Measurements from ENCODE around the gene FBXW11. TPM values are rescaled to one million over a fixed set of nuclear protein-coding genes. Genes with fewer than 3 reads are reported as not detected.

FBXW11 gene
- total RNA-seq, 1 experiment from 2014 or later, result 46.3 TPM

GRCh38 chr5:171867786-171868185 is 138.7 kb downstream of the FBXW11 start:
- no peaks in the 10 kb centered on the region for H3K4me1 ChIP-seq
- Mint-ChIP-seq H3K27me3 (ENCODE audit: insufficient read depth, unreplicated experiment) (no peaks in the 10 kb centered on the region), H3K4me1 (ENCODE audit: low read depth, unreplicated experiment) (peaks cover 7% of the 10 kb centered on the region), H3K36me3 (ENCODE audit: insufficient read depth, unreplicated experiment) (peaks cover 43% of the 10 kb centered on the region), H3K4me3 (ENCODE audit: unreplicated experiment) (no peak overlapping the region), H3K27ac (ENCODE audit: unreplicated experiment) (no peak overlapping the region), H3K9me3 (ENCODE audit: unreplicated experiment) (no peaks in the 10 kb centered on the region)
- ChIA-PET POLR2A (no interaction called here), CTCF (no interaction called here)
- intact Hi-C loops (cut with micrococcal nuclease; ENCODE audit: unreplicated experiment), result no loop called here
- TF ChIP-seq, protein P1, sequence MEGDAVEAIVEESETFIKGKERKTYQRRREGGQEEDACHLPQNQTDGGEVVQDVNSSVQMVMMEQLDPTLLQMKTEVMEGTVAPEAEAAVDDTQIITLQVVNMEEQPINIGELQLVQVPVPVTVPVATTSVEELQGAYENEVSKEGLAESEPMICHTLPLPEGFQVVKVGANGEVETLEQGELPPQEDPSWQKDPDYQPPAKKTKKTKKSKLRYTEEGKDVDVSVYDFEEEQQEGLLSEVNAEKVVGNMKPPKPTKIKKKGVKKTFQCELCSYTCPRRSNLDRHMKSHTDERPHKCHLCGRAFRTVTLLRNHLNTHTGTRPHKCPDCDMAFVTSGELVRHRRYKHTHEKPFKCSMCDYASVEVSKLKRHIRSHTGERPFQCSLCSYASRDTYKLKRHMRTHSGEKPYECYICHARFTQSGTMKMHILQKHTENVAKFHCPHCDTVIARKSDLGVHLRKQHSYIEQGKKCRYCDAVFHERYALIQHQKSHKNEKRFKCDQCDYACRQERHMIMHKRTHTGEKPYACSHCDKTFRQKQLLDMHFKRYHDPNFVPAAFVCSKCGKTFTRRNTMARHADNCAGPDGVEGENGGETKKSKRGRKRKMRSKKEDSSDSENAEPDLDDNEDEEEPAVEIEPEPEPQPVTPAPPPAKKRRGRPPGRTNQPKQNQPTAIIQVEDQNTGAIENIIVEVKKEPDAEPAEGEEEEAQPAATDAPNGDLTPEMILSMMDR (IDR thresholded peaks at IDR 0.05; ENCODE audit: insufficient read depth in 1 of 2, low read depth in 1 of 2, low read length in 1 of 2, severe bottlenecking in 1 of 2, unreplicated experiment in 1 of 2), result no peak
- H3K4me3 ChIP-seq (ENCODE audit: low read depth, low read length), result no peak overlapping the region
- no peaks in the 10 kb centered on the region for H3K9me3 ChIP-seq
- H3K36me3 ChIP-seq (ENCODE audit: control insufficient read depth, insufficient read depth, low read length), result 0 out of 2 replicates have a peak, but pooled peaks cover 2% of the 10 kb centered on the region
- BruUV-seq (replicated peaks), result no TSS peak
- DNase-seq, result no peak
- no peaks in the 10 kb centered on the region for H3K27me3 ChIP-seq (replicated peaks; ENCODE audit: control insufficient read depth, insufficient read depth, low read length)

DNA sequence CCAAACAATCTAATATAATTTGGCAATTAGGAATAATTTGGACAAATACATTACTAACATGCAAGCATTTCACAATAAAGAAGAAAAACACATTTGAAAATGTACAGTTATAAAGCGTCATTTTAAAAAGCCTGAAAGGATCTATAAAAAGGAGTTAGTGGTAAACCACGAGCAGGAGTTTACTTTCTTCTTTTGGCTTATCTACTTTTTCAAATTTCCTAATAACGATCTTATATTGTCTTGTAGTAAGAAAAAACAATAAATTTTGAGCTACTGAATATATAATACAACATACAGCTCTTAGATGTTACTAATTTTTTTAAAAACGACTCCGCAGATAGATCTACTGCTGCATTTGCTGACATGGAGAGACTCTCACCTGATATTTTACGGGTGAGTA is 141.0 kb downstream of the FBXW11 start:
- Mint-ChIP-seq H3K27me3 (ENCODE audit: insufficient read depth, unreplicated experiment) (no peaks in the 10 kb centered on the region), H3K27ac (ENCODE audit: unreplicated experiment) (no peak overlapping the region), H3K4me1 (ENCODE audit: low read depth, unreplicated experiment) (no peaks in the 10 kb centered on the region), H3K9me3 (ENCODE audit: unreplicated experiment) (no peaks in the 10 kb centered on the region), H3K4me3 (ENCODE audit: unreplicated experiment) (no peak overlapping the region), H3K36me3 (ENCODE audit: insufficient read depth, unreplicated experiment) (peaks cover 33% of the 10 kb centered on the region)
- Histone ChIP-seq H3K36me3 (ENCODE audit: control insufficient read depth, insufficient read depth, low read length) (peaks cover 3% of the 10 kb centered on the region; the same call in 1 of the 2 replicates), H3K4me1 (no peaks in the 10 kb centered on the region), H3K9me3 (no peaks in the 10 kb centered on the region), H3K27me3 (replicated peaks; ENCODE audit: control insufficient read depth, insufficient read depth, low read length) (no peaks in the 10 kb centered on the region), H3K4me3 (ENCODE audit: low read depth, low read length) (no peak overlapping the region)
- no TSS peak for BruUV-seq (replicated peaks)
- intact Hi-C loops (cut with micrococcal nuclease; ENCODE audit: unreplicated experiment), result no loop called here
- TF ChIP-seq, protein P1 (IDR thresholded peaks at IDR 0.05; ENCODE audit: insufficient read depth in 1 of 2, low read depth in 1 of 2, low read length in 1 of 2, severe bottlenecking in 1 of 2, unreplicated experiment in 1 of 2), result no peak
- CTCF ChIA-PET, result interaction anchor here (0.6 kb wide), 1 partner anchor 379 kb away, joined by 5 read pairs; no protein-coding TSS in a partner anchor
- POLR2A ChIA-PET, result interaction anchor here (0.6 kb wide), 2 partner anchors 33 to 520 kb away, joined by 6 to 10 read pairs; no protein-coding TSS in a partner anchor
- no peak for DNase-seq

- H3K27me3 ChIP-seq (replicated peaks; ENCODE audit: control insufficient read depth, insufficient read depth, low read length), result no peaks in the 10 kb centered on the region
- no peak overlapping the region for H3K27ac Mint-ChIP-seq (ENCODE audit: unreplicated experiment)
- intact Hi-C loops (cut with micrococcal nuclease; ENCODE audit: unreplicated experiment), result no loop called here
- no TSS peak for BruUV-seq (replicated peaks)
- H3K36me3 ChIP-seq (ENCODE audit: control insufficient read depth, insufficient read depth, low read length), result peaks cover 3% of the 10 kb centered on the region
- peaks cover 30% of the 10 kb centered on the region for H3K36me3 Mint-ChIP-seq (ENCODE audit: insufficient read depth, unreplicated experiment)
- H3K4me3 Mint-ChIP-seq (ENCODE audit: unreplicated experiment), result no peak overlapping the region
- H3K27me3 Mint-ChIP-seq (ENCODE audit: insufficient read depth, unreplicated experiment), result no peaks in the 10 kb centered on the region
- H3K9me3 ChIP-seq, result no peaks in the 10 kb centered on the region
- ChIA-PET CTCF (no interaction called here), POLR2A (no interaction called here)
- no peak overlapping the region for H3K4me3 ChIP-seq (ENCODE audit: low read depth, low read length)
- no peaks in the 10 kb centered on the region for H3K4me1 Mint-ChIP-seq (ENCODE audit: low read depth, unreplicated experiment)
- no peaks in the 10 kb centered on the region for H3K9me3 Mint-ChIP-seq (ENCODE audit: unreplicated experiment)
- DNase-seq, result no peak
- H3K4me1 ChIP-seq, result no peaks in the 10 kb centered on the region
- TF ChIP-seq, protein P1 (IDR thresholded peaks at IDR 0.05; ENCODE audit: insufficient read depth in 1 of 2, low read depth in 1 of 2, low read length in 1 of 2, severe bottlenecking in 1 of 2, unreplicated experiment in 1 of 2), result no peak
Observed at GRCh38 chr5:171863935-171864334, 142.5 kb downstream of the FBXW11 start.
